HL-60 (cell line): ENCODE results near the gene EPB41L2.
"Not testable (repeated sequence)": the region's sequence is repeated elsewhere in the genome, so short reads cannot be mapped to it uniquely, and the experiment has no call there.

ENCODE experiments used
- POLR2AphosphoS5 ChIP-seq: IDR thresholded peaks from 2 replicates; pipeline ENCODE4 v1.6.1; 2012; ENCODE audit warnings: low read depth
- TF ChIP-seq, protein P1 (sequence below): IDR thresholded peaks from one replicate; pipeline ENCODE4 v1.5.1; 2011; ENCODE audit warnings: low read length, control low read depth, inconsistent platforms; ENCODE audit not compliant: insufficient read depth

DNA sequence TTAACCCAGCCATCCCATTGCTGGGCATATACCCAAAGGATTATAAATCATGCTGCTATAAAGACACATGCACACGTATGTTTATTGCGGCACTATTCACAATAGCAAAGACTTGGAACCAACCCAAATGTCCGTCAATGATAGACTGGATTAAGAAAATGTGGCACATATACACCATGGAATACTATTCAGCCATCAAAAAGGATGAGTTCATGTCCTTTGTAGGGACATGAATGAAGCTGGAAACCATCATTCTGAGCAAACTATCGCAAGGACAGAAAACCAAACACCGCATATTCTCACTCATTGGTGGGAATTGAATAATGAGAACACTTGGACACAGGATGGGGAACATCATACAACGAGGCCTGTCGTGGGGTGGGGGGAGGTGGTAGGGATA, 28.9 kb upstream of the EPB41L2 start:
- TF ChIP-seq, protein P1, sequence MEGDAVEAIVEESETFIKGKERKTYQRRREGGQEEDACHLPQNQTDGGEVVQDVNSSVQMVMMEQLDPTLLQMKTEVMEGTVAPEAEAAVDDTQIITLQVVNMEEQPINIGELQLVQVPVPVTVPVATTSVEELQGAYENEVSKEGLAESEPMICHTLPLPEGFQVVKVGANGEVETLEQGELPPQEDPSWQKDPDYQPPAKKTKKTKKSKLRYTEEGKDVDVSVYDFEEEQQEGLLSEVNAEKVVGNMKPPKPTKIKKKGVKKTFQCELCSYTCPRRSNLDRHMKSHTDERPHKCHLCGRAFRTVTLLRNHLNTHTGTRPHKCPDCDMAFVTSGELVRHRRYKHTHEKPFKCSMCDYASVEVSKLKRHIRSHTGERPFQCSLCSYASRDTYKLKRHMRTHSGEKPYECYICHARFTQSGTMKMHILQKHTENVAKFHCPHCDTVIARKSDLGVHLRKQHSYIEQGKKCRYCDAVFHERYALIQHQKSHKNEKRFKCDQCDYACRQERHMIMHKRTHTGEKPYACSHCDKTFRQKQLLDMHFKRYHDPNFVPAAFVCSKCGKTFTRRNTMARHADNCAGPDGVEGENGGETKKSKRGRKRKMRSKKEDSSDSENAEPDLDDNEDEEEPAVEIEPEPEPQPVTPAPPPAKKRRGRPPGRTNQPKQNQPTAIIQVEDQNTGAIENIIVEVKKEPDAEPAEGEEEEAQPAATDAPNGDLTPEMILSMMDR, result not testable (repeated sequence)
- not testable (repeated sequence) for TF ChIP-seq POLR2AphosphoS5
